Stimulated activated CD8-positive, alpha-beta memory T cell treated with anti-CD3 and anti-CD28 coated beads, Interleukin-7, amount 100 ng/mL, for 1 hour (primary cell): ENCODE data around the gene CRYL1.

Experiments
- DNase-seq, 2 donors: peaks; one replicate each; pipeline ENCODE4 v3.0.0-alpha.2; 2020; ENCODE audit warnings: low read depth in 2 of 2

The CRYL1 gene

GRCh38 chr13:20399961-20400360 lies 125.7 kb downstream of the CRYL1 start:
- DNase-seq = no peak

- no peak for DNase-seq
Measured at GRCh38 chr13:20399515-20399914, 126.1 kb downstream of the CRYL1 start.

DNA sequence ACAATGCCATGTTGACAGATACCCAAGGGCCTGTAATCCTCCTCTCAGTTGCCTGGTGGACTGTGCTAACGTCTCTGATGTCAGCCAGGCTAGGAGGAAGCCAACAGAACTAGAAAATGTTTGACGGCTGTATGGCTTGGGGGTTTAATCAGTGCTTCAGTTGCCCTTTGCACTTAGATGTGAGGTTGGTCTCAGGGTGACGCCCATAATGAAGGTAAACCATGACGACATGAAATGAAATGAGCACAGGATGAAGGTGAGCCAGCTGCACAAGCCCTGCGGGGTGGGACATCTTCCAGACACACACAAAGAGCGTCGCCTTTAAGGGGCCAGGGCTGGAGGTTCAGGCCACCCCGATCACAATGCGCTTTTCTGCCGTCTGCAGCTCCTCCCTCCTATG lies 127.2 kb downstream of the CRYL1 start:
- no peak for DNase-seq

GRCh38 chr13:20397896-20398295 lies 127.8 kb downstream of the CRYL1 start:
- DNase-seq = no peak

DNA sequence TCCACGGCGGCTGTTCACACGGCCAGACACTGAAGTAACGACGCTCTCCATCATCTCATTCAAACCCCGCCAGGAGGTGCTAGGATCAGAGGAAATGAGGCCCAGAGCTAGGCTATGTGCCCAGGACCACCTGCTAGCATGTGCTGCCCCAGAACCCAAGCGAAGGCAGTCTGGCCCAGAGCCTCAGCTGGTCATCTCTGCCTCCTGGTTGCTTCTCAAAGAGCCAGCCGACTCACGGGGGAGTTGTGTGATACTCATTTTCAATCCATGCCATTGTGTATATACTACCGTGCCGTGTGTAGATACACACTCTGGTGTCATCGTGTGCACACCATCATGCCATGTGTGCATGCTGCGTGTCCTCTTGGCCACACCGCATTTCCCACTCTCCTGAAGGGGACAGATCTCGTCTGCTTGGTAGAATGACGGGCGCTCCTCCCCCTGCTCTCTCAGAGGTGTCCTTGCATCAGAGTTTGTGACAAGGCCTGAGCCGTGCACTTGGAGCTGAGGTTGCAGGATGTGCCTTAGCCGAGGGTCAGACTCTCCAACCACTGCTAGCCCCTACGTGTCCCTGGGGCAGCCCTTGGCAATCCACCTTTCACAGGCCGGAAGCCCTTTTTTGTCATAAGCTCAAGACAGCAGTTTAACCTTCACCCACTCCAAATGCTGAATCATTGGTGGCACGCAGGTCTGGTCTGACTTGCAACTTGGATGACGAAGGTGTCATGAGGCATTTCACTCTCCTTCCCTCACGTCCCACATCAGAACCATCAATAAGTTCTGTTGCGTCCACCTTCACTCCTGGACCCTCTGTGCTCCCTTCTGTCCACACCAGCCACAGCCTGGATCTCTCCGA lies 130.4 kb downstream of the CRYL1 start:
- no peak for DNase-seq

GRCh38 chr13:20394506-20394905 lies 131.2 kb downstream of the CRYL1 start:
- DNase-seq = no peak

DNA sequence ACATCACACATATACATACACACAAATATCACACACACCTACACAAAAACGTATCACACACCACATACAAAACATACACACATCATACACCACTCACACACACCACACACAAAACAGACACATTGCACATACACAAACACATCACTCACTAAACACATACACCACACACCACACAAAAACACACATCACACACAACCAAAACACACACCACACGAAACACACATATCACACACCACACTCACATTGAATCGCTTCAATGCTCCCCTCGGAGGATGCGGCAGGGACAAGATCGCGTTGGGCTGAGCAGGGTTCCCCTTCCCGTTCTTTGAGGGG lies 131.5 kb downstream of the CRYL1 start:
- no peak for DNase-seq

DNA sequence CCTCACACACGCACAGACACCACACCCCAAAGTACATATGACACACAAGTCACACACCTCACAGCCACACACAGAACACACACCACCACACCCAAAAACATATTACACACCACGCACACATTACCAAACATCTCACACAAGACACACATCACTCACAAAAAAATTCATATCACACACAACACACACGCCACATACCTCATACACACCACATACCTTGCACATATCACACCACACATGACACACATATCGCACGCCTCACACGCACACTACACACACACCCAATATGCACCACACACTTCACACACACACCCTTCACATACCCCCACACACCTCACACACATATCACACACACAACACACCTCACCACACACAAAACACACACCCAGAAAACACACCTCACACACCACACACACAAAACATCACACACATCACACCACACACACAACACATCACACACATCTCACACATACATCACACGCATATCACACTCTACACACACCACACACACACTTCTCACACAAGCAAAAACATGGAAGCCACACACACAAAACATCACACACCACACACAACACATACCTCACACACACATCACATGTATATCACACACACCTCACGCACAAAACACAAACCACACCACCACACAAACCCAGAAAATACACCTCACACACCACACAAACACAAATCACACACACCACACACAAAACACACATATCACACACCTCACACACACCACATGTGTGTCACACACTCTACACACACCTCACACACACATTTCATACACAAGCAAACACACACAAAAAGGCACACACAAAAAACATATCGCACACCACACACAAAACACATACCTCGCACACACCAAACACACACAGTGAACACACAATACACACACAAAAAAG lies 132.1 kb downstream of the CRYL1 start:
- DNase-seq = no peak

DNA sequence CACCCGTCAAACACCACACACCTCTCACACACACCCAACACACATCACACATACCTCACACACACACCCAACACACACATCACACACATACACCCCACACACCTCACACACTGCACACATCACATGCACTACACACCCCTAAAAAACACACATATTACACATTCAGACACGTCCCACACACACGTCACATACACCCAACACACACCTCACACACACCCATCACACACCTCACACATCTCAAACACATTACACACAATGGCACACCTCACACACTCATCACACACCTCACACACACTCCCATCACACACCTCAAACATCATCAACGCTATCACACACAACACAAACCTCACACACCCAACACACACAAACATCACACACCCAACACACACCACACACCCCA lies 133.1 kb downstream of the CRYL1 start:
- no peak for DNase-seq

DNA sequence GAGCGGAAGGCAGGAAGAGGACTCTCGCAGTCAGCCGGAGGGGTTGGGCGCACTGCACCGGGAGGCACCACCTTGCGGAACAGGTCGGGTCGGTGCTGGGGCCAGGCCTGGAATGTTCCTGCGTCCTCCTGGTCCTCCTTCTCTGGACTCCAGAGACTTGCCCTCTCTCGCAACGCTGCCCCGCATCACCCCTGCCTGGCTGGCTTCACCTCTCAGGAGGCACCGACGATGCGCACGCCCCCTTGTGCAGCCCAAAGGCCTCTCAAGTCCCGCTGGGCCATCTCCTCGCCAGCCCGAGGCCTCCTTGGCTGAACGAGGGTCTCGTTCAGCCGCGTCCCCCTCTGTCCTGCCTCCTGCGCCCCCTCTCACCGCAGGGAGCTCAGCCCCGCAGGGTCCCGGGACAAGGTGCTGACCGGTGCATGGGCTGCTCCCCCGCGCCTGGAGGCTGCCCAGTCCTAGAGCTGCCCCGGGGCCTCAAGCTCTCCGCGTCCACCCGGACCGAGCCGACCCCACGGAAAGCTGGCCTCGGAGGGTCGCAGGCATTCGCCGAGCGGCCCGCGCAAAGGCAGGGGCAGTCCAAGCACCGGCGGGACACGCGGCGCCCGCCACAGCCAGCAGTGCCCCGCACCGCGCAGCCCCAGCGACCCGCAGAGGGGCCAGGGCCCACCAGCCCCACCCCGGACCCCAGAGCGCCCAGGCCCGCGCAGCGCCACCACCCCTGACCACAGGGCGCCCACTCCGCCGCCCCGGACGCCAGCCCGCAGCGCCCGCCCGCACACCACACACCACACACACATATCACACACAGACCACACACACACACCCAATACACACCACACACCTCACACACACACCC lies 133.8 kb downstream of the CRYL1 start:
- DNase-seq = no peak

DNA sequence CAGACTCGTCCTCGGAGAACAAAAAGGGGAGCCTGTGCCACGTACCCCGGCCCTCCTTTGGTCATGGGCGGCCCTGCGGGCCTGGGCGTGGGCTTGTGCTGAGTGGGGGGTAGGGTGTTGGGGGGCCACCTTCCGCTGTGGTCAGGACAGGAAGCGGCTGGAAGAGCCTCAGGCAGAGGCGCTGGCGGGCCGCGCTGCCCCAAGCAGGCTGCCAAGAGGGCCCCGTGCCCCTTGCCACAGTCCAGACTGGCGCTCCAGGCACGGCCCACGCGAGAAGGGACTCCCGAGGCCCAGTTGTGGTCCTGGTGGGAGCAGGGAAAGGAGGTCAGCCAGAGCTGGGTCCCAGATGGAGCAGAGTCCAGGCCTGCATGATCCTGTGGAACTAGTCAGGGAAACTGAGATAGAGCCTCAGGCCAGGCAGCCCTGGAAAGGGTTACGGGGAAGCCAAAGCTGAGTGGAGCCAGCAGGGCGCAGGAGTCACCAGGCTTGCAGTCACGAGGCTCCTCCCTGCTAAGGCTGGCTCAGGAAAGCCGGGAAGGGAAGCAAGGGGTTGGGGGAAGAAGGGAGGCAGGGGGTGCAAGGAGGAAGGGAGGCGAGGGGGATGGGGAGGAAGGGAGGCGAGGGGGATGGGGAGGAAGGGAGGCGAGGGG lies 135.0 kb downstream of the CRYL1 start:
- no peak for DNase-seq

DNA sequence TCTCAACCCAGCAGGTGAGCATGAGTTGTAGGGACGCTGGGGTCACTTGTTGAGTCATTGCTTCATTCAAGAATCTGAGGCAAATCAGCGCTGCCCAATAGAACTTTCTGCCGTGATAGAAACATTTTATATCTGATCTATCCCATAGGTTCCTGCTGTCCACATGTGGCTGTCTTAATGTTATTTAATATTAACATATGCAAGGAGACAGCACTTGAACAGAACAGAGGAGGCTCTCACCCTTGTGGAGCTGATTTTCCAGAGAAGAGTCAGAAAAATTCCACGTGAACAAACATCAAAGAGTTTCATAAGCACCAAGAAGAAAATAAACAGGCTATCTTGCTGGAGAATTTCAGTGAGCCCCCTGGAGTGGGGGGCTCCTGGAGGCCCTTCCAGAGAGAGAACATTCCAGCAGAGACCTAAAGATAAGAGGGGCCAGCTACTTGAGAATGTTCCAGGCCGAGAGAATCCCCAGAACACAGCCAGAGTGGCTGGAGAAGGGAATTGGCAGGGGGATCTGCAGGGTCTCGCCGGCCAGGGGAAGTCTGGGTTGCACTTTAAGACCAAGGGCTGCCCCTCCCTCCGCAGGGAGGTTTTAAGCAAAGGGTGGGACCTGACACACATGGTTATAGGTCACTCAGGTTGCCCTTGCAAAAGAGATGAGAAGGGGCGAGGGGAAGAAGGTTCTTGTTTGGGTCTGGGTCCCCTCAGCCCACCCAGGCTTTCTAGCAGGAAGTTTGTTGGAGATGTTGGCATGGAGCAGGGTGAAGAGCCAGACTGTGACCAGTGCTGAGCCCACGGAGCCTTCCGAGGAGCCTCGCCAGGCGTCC lies 135.7 kb downstream of the CRYL1 start:
- DNase-seq = no peak

DNA sequence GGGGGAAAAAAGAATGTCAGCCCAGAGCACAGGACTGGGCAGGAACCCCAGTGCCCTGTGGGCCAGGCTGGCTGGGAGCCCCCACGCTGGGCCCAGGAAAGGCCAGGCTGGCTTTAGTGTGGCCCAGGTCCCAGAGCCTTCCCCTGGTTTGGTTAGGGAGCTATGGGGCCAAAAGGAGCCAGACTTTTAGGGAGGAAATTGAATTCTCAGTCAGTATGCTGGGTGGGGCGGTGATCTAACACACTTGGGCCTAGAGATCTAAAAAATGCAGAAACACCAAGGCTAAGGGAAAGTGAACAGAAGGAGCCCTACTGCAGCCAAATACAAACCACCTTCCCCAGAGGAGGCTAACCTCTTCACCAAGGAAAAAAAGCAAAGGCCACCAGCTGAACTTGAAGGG lies 137.5 kb downstream of the CRYL1 start:
- no peak for DNase-seq

DNA sequence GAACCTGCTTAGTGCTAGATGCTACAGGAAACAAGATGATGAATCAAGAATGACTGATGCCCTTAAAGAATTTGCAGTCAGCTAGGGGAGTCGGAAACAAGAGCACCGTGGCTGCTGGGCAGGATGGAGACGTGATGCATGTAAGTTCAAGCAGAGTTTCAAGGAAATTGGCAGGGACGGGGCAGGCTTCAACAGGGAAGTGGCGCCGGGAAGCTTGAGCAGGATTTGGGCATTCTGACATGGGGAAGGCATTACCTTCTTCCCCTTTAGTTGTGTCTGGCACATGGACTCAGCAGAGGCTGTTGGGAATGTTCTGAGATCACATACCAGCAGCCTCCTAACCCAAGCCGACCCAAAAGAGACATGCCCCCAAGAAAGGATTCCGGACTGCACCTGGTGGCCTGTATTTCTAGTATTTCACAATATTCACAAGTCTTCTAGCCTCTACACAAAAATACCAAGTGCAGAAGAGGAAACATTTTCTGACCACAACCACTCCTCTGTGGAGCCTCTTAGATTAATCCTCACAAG lies 138.2 kb downstream of the CRYL1 start:
- DNase-seq = no peak

DNA sequence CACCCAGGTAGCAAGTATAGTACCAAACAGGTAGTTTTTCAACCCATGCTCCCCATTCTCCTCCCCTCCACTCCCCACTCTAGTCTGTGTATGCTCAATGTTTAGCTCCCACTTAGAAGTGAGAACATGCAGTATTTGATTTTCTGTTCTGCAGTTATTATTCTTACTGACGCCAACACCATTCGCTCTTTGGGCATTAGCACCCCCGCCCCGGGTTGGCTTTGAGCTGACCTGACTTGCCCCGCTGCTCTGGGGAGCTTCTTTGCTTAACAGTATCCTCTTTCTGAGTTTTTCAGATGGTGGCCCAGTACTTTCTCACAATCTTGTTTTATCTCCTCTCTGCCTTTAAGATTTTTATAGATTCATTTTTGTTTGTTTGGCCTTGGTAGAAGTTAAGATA lies 138.7 kb downstream of the CRYL1 start:
- DNase-seq = no peak

GRCh38 chr13:20383058-20383457 lies 142.6 kb downstream of the CRYL1 start:
- DNase-seq = no peak

- no peak for DNase-seq
Measured at GRCh38 chr13:20381401-20381800, 144.3 kb downstream of the CRYL1 start.

GRCh38 chr13:20378721-20379120 lies 146.9 kb downstream of the CRYL1 start:
- no peak for DNase-seq

DNA sequence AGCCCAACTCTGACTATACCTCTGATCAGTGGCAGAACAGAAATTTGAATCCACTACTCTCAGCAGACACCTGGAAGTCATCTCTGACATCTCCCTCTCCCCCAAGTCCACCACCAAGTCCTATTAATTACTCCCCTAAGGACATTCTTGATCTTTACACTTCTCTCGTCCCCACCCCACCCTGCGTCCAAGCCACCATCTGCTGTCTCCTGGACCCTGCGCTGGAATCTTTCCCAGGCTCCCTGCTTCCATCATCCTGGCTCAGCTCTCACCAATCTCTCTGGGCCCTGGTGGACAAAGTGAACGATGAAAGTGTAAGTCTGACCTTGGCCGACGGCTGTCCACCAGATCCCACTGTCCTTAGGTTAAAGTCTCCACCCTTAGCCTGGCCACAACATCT lies 147.9 kb downstream of the CRYL1 start:
- no peak for DNase-seq

DNA sequence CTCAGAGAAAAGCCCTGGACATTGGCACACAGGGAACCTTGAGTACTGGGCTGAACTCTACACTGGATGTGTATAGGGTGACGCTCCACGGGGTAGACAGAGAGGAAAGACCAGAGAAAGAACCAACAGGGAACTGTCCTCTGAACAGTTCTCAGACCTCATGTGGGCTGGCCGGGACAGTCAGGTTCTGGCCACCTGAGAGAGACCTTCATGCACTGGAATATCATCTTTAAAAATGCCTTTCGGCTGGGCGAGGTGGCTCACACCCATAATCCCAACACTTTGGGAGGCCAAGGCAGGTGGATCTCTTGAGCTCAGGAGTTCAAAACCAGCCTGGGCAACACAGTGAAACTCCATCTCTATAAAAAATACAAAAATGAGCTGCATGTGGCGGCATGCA lies 149.8 kb downstream of the CRYL1 start:
- DNase-seq = no peak
